GM18511 (cell line): ENCODE results near the gene TINAGL1.
"Not testable (repeated sequence)": the region's sequence is repeated elsewhere in the genome, so short reads cannot be mapped to it uniquely, and the experiment has no call there.

ENCODE experiments used
- ATAC-seq: cut with Tn5 transposase; IDR thresholded peaks from one replicate; pipeline ENCODE4 v1.9.1; 2021; ENCODE audit warnings: mild to moderate bottlenecking, moderate library complexity; ENCODE audit not compliant: unreplicated experiment

The TINAGL1 gene

GRCh38 chr1:31583995-31584868 is 7.9 kb downstream of the TINAGL1 start:
- no peak for ATAC-seq

DNA sequence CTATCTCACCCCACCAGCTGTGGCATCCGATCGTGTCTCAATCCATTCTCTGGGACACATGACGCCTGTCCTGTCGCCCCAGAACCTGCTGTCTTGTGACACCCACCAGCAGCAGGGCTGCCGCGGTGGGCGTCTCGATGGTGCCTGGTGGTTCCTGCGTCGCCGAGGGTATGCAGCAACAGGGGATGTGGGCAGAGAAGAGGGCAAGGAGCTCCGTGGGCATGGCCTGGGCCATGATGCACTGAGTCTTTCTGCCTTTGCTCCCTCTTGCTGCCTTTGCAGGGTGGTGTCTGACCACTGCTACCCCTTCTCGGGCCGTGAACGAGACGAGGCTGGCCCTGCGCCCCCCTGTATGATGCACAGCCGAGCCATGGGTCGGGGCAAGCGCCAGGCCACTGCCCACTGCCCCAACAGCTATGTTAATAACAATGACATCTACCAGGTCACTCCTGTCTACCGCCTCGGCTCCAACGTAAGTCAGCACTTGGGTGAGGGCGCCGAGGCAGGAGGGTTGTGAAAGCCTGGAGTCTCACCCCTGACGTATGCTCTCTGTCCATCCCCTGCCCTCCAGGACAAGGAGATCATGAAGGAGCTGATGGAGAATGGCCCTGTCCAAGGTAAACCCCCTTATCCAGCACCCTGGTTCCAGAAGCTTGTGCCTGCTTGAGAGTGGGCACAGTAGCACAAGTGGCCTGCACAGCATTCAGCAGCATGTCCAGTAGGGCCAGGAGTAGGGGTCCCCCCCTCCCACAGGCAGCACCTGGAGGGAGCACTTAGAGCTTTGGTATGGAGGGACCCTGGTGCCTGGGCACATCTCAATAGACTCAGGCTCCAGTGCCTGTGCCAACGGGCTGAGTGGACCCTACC is 8.8 kb downstream of the TINAGL1 start:
- no peak for ATAC-seq

- no peak for ATAC-seq
Observed at GRCh38 chr1:31585736-31586365, 9.5 kb downstream of the TINAGL1 start.

GRCh38 chr1:31586376-31587327 is 10.3 kb downstream of the TINAGL1 start:
- ATAC-seq: no peak

DNA sequence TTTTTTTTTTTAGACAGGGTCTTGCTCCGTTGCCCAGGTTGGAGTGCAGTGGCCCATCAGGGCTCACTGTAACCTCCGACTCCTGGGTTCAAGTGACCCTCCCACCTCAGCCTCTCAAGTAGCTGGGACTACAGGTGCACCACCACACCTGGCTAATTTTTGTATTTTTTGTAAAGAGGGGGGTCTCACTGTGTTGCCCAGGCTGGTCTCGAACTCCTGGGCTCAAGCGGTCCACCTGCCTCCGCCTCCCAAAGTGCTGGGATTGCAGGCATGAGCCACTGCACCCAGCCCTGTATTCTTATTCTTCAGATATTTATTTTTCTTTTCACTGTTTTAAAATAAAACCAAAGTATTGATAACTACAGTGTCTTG is 11.0 kb downstream of the TINAGL1 start:
- ATAC-seq: not testable (repeated sequence)

DNA sequence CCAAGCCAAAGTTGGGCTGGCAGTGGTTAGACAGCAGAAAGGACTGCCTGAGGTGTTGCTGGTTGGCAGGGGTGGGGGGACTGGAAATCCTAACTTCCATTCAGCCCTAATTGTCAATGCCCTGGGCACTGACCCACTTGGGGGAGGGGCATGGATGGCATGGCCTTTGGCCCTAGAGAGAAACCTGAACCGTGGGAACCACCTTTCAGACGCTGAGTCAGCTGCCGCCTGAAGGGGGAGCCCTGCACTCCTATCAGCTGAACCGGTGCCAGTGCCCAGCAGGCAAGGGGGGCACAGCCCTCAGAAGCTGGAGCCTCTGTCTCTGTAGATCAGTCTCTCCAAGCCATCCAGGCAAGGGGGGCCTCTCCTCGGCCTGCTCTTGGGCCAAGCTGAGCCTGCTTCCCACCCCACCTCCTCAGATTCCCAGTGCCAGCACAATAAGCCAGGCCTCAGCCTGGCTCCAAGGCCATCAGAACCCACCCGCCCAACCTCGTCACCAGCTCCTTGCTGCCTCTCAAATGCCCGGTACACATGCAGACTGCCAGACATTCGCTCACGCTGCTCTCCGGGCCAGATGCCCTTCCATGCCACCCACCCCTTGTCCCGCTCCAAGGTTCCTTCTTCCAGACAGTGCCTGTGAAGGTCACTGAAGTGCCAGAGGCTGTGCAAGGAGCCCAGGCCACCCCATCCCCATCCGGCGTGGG is 11.6 kb downstream of the TINAGL1 start:
- ATAC-seq: no peak

- no peak for ATAC-seq
Observed at GRCh38 chr1:31588751-31589515, 12.6 kb downstream of the TINAGL1 start.

GRCh38 chr1:31591425-31592093 is 15.2 kb downstream of the TINAGL1 start:
- ATAC-seq: no peak

DNA sequence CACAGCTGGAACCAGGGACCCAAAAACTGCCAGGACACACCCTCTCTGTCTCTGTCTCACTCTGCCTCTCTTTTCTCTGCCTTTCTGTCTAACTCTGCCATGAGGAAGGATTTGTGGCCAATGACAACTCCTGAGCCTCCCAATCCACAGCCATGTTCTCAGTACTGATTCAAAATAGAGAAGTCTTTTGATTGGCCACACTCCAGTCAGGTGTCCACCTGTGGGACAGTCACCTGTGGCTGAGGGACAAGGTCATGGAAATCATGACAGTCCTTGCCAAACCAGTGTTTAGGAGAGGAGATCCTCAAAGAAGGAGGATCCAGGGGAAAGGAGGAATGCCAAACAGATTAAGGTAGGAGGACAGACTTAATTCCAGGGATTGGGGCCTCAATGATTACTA is 15.8 kb downstream of the TINAGL1 start:
- ATAC-seq: no peak

GRCh38 chr1:31593136-31593665 is 16.9 kb downstream of the TINAGL1 start:
- no peak for ATAC-seq

GRCh38 chr1:31593770-31594632 is 17.7 kb downstream of the TINAGL1 start:
- ATAC-seq: no peak

GRCh38 chr1:31595836-31596736 is 19.8 kb downstream of the TINAGL1 start:
- ATAC-seq: no peak

- no peak for ATAC-seq
Observed at GRCh38 chr1:31596737-31597097, 20.4 kb downstream of the TINAGL1 start.

DNA sequence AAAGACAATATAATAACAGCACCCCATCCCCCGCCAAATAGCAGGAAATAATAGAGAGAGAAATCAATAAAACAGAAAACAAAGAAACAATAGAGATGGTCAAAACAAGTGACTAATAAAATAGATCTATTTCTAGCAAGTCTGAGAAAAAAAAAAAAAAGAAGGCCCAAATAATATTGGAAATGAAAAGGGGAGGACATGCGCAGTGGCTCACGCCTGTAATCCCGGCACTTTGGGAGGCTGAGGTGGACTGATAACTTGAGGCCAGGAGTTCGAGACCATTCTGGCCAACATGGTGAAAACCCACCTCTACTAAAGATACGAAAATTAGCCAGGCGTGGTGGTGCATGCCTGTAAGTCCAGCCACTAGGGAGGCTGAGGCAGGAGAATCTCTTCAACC is 22.7 kb downstream of the TINAGL1 start:
- no peak for ATAC-seq

- ATAC-seq: no peak
Observed at GRCh38 chr1:31600641-31601040, 24.3 kb downstream of the TINAGL1 start.

DNA sequence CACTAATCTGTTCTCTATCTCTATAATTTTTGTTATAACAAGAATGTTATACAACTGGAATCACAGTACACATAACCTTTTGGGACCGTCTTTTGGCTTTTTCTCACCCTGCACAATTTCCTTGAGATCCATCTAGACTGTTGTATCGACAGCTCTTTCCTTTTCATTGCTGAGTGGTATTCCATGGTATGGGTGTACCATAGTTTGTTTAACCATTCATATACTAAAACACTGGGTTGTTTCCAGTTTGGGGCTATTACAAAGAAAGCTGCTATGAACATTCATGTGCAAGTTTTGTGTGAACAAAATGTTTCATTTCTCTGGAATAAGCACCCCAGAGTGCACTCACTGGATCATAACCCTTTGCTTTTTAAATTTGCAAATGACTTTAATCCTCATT is 25.8 kb downstream of the TINAGL1 start:
- ATAC-seq: no peak
